Sigmoid colon (tissue), 7 donors: Measurements from ENCODE around the gene NOD2. TPM values are rescaled to one million over a fixed set of nuclear protein-coding genes. Genes with fewer than 3 reads are reported as not detected.
A peak's percentile ranks its signal among the peaks of the same experiment; 100 is the strongest.

ENCODE experiments used
- DNase-seq: peaks from one replicate; pipeline ENCODE4 v3.0.0-alpha.2; 2019
- H3K27ac ChIP-seq, 4 donors: fragments of 200-600 bp; sonication (generic); one replicate each; pipeline ENCODE4 v1.5.1; 2016 to 2019; ENCODE audit warnings: mild to moderate bottlenecking in 1 of 4
- H3K27me3 ChIP-seq, 3 donors: fragments of 200-600 bp; sonication (generic); one replicate each; pipeline ENCODE4 v1.5.1; 2019; ENCODE audit warnings: mild to moderate bottlenecking in 1 of 3
- H3K36me3 ChIP-seq, 4 donors: fragments of 200-600 bp; sonication (generic); one replicate each; pipeline ENCODE4 v1.5.1; 2016 to 2019
- H3K4me1 ChIP-seq, 4 donors: fragments of 200-600 bp; sonication (generic); one replicate each; pipeline ENCODE4 v1.5.1; 2017 to 2019
- H3K4me3 ChIP-seq, 4 donors: fragments of 200-600 bp; sonication (generic); one replicate each; pipeline ENCODE4 v1.5.1; 2017 to 2019; ENCODE audit warnings: mild to moderate bottlenecking in 2 of 4, moderate library complexity in 1 of 4
- H3K9me3 ChIP-seq, 4 donors: fragments of 200-600 bp in 3 of 4; sonication (generic) in 3 of 4; one replicate each; pipeline versions ENCODE4 v1.5.1 to v1.6.1; 2013 to 2019
- CTCF ChIP-seq, 4 experiments: fragments of 450-650 bp in 3 of 4; fragments of 200-600 bp in 1 of 4; IDR thresholded peaks; one replicate each; pipeline ENCODE4 v1.5.1; 2016 to 2019; ENCODE audit warnings: antibody characterized with exemption in 4 of 4, mild to moderate bottlenecking in 3 of 4, moderate library complexity in 2 of 4
- EP300 ChIP-seq, 4 donors: sonication (generic); formaldehyde crosslinking; IDR thresholded peaks; one replicate each; pipeline ENCODE4 v1.6.1; 2017; ENCODE audit warnings: antibody characterized with exemption in 4 of 4
- POLR2A ChIP-seq, 2 donors: fragments of 450-650 bp; IDR thresholded peaks; one replicate each; pipeline ENCODE4 v1.6.1; 2016; ENCODE audit warnings: antibody characterized with exemption in 2 of 2, mild to moderate bottlenecking in 2 of 2, moderate library complexity in 2 of 2
- POLR2AphosphoS5 ChIP-seq, 4 donors: sonication (generic); formaldehyde crosslinking; IDR thresholded peaks; one replicate each; pipeline ENCODE4 v1.6.1; 2017; ENCODE audit warnings: antibody characterized with exemption in 4 of 4
- WGBS, 2 donors: extraction: QIAGEN DNeasy Blood & Tissue Kit; methylation state at CpG; one replicate each; pipeline ENCODE4 v1.1.7; 2013; 5-methylcytosine and 5-hydroxymethylcytosine counted together
- intact Hi-C: fragments of 100-400 bp; cut with DNase I; formaldehyde crosslinking; loops from one replicate; pipeline ENCODE4 v1.15.1; 2023
- polyA plus RNA-seq, 3 donors: library from polyadenylated mRNA; stranded (reverse); fragments of 200-250 nt; gene quantifications; one replicate each; pipeline ENCODE4 v1.2.3, GENCODE V29; 2013
- total RNA-seq, 4 donors: library from RNA; depleted of rRNA; stranded (reverse); fragments of >200 nt; gene quantifications; one replicate each; pipeline ENCODE4 v1.1.0, GENCODE V29; 2016
- donor health status: healthy with polysubstance abuse.
- donor health status: Bipolar disorder and iron deficiency.
- donor health status: healthy.

NOD2 gene
- total and polyA plus RNA-seq, 7 donors: 0.23 to 3.0 (median 2.5) TPM

GRCh38 chr16:50688867-50689266, 4.5 kb upstream of the NOD2 start:
- H3K27me3 ChIP-seq: no peaks in the 10 kb centered on the region
- WGBS, 2 donors: 69 to 78% methylated on average over 3 of the region's 3 CpGs
- no peak for TF ChIP-seq CTCF (IDR thresholded peaks at IDR 0.05)
- no peak for TF ChIP-seq POLR2A (IDR thresholded peaks at IDR 0.05)
- TF ChIP-seq POLR2AphosphoS5 (IDR thresholded peaks at IDR 0.05): no peak
- no peak for TF ChIP-seq EP300 (IDR thresholded peaks at IDR 0.05)
- no peak overlapping the region for H3K27ac ChIP-seq
- intact Hi-C loops: no loop called here
- no peak for DNase-seq
- peaks cover 0 to 10% (median 6%) of the 10 kb centered on the region in 4 donors for H3K4me1 ChIP-seq
- no peaks in the 10 kb centered on the region for H3K9me3 ChIP-seq
- no peak overlapping the region for H3K4me3 ChIP-seq
- no peaks in the 10 kb centered on the region for H3K36me3 ChIP-seq

GRCh38 chr16:50690177-50690576, 3.2 kb upstream of the NOD2 start:
- WGBS, 2 donors: 97 to 99% methylated on average over 2 of the region's 2 CpGs
- H3K27me3 ChIP-seq: peaks cover 0 to 4% (median 0%) of the 10 kb centered on the region in 3 donors
- intact Hi-C loops: loop anchor here (10.0 kb wide), 1 partner anchor 115 kb away; no protein-coding TSS in a partner anchor
- DNase-seq: no peak
- TF ChIP-seq CTCF (IDR thresholded peaks at IDR 0.05) (no peak), EP300 (IDR thresholded peaks at IDR 0.05) (no peak), POLR2A (IDR thresholded peaks at IDR 0.05) (no peak), POLR2AphosphoS5 (IDR thresholded peaks at IDR 0.05) (no peak)
- peaks cover 0 to 11% (median 6%) of the 10 kb centered on the region in 4 donors for H3K4me1 ChIP-seq
- no peak overlapping the region for H3K4me3 ChIP-seq
- H3K9me3 ChIP-seq: no peaks in the 10 kb centered on the region
- H3K27ac ChIP-seq: no peak overlapping the region
- no peaks in the 10 kb centered on the region for H3K36me3 ChIP-seq

- no peak overlapping the region for H3K4me3 ChIP-seq
- H3K9me3 ChIP-seq: no peaks in the 10 kb centered on the region
- no peak overlapping the region for H3K27ac ChIP-seq
- WGBS, 2 donors: 76 to 92% methylated on average over 4 of the region's 4 CpGs
- intact Hi-C loops: loop anchor here (10.0 kb wide), 1 partner anchor 112 kb away; no protein-coding TSS in a partner anchor
- peaks cover 0 to 4% (median 0%) of the 10 kb centered on the region in 3 donors for H3K27me3 ChIP-seq
- H3K36me3 ChIP-seq: no peaks in the 10 kb centered on the region
- TF ChIP-seq POLR2AphosphoS5 (IDR thresholded peaks at IDR 0.05) (no peak), POLR2A (IDR thresholded peaks at IDR 0.05) (no peak), CTCF (IDR thresholded peaks at IDR 0.05) (no peak), EP300 (IDR thresholded peaks at IDR 0.05) (no peak)
- no peak for DNase-seq
- H3K4me1 ChIP-seq: peaks cover 0 to 27% (median 20%) of the 10 kb centered on the region in 4 donors
Measured at GRCh38 chr16:50692644-50692998, 785 bp upstream of the NOD2 start.

GRCh38 chr16:50694206-50694605, 800 bp downstream of the NOD2 start:
- Histone ChIP-seq H3K9me3 (no peaks in the 10 kb centered on the region), H3K4me1 (peaks cover 0 to 36% (median 29%) of the 10 kb centered on the region in 4 donors), H3K27ac (no peak overlapping the region), H3K27me3 (peaks cover 0 to 4% (median 0%) of the 10 kb centered on the region in 3 donors), H3K4me3 (peak overlapping the region in 1 of 4 donors; percentile 52), H3K36me3 (no peaks in the 10 kb centered on the region)
- TF ChIP-seq EP300 (IDR thresholded peaks at IDR 0.05) (no peak), POLR2AphosphoS5 (IDR thresholded peaks at IDR 0.05) (no peak), POLR2A (IDR thresholded peaks at IDR 0.05) (no peak), CTCF (IDR thresholded peaks at IDR 0.05) (no peak)
- no peak for DNase-seq
- intact Hi-C loops: loop anchor here (10.0 kb wide), 1 partner anchor 111 kb away; no protein-coding TSS in a partner anchor
- 75 to 93% methylated on average over 2 of the region's 2 CpGs for WGBS, 2 donors
